KOPT-K1 (cell line): ENCODE results near the gene TBXAS1.

Experiments
- H3K27ac ChIP-seq: fragments of 200-600 bp; sonication (generic); 2 replicates; pipeline ENCODE4 v1.5.1; 2016; ENCODE audit warnings: antibody characterized with exemption, mild to moderate bottlenecking, low read depth, low read length; ENCODE audit not compliant: poor library complexity, severe bottlenecking
- H3K36me3 ChIP-seq: fragments of 200-600 bp; sonication (generic); 2 replicates; pipeline ENCODE4 v1.5.1; 2017; ENCODE audit warnings: antibody characterized with exemption, mild to moderate bottlenecking, low read length, moderate library complexity; ENCODE audit not compliant: insufficient read depth
- H3K9me3 ChIP-seq: fragments of 200-600 bp; sonication (generic); 2 replicates; pipeline ENCODE4 v1.5.1; 2017; ENCODE audit warnings: antibody characterized with exemption, low read length, mild to moderate bottlenecking; ENCODE audit not compliant: insufficient read depth, poor library complexity, severe bottlenecking

TBXAS1 gene

DNA sequence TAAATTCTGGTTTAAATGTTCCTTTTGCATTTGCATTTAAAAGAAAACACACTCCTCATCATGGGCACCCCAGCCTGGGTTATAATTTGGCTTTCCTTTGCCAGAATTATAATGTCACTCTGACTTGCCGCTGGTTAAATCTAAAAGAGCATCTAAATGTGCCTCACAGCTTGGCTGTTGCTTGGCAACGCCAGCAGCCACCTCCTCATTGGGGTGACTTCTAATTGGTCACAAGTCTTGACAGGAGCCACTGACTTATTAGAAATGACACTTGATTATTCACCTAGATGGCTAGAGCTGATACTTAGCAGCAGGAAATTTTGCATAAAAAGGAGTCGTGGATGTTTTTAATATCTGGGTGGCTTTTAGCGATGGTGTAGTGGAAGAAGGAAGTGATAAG is 114.3 kb downstream of the TBXAS1 start:
- H3K36me3 ChIP-seq: no peaks in the 10 kb centered on the region
- peaks cover 7% of the 10 kb centered on the region for H3K9me3 ChIP-seq
- H3K27ac ChIP-seq: no peak overlapping the region

- H3K9me3 ChIP-seq: peaks cover 7% of the 10 kb centered on the region
- no peak overlapping the region for H3K27ac ChIP-seq
- H3K36me3 ChIP-seq: no peaks in the 10 kb centered on the region
Measured at GRCh38 chr7:139944248-139944647, 115.2 kb downstream of the TBXAS1 start.

DNA sequence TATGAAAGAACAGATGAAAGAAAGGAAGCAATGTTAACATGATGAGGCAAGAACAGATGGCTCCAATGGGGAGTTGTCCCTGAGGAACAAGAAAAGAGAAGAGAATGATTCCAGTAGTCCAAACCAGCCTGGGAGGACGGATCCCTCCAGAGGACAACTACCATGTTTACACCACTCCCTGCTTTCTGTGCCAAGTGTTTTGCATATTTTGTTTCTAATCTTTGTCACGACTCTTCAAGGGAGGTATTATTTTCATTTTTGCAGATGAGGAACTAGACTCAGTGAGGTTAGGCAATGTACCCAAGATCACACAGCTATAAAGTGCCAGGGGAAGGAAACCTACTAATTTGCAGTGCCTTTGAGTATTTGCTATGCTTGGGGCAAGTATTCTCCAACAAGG is 117.5 kb downstream of the TBXAS1 start:
- Histone ChIP-seq H3K27ac (no peak overlapping the region), H3K9me3 (peaks cover 7% of the 10 kb centered on the region), H3K36me3 (no peaks in the 10 kb centered on the region)

DNA sequence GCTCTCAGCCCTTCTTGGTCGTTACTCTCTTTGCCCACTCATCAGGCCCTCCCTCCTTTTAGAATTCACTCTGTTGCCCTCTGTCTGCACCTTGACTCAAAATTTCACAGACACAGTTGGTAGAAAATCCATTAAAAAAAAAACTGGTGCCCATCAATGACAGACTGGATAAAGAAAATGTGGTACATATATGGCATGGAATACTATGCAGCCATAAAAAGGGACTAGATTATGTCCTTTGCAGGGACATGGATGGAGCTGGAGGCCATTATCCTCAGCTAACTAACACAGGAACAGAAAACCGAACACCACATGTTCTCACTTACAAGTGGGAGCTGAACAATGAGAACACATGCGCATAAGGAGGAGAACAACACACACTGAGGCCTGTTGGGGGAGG is 118.0 kb downstream of the TBXAS1 start:
- Histone ChIP-seq H3K36me3 (no peaks in the 10 kb centered on the region), H3K27ac (no peak overlapping the region), H3K9me3 (peaks cover 7% of the 10 kb centered on the region)

DNA sequence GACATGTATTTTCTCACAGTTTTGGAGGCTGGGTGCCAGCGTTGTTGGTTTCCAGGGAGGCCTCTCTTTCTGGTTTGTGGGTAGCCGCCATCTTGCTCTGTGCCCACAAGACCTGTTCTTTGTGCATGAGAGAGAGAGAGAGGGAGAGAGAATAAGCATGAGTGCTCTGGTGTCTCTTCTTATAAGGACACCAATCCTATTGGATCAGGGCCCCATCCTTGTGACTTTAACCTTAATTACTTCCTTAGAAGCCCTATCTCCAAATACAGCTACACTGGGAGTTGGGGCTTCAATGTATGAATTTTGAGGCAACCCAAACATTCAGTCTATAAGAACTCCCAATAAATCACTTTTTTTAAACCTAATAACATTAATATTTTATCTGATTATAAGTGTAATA is 119.1 kb downstream of the TBXAS1 start:
- no peaks in the 10 kb centered on the region for H3K36me3 ChIP-seq
- peaks cover 7% of the 10 kb centered on the region for H3K9me3 ChIP-seq
- no peak overlapping the region for H3K27ac ChIP-seq

GRCh38 chr7:139948587-139949335 is 119.7 kb downstream of the TBXAS1 start:
- Histone ChIP-seq H3K27ac (no peak overlapping the region), H3K9me3 (peaks cover 7% of the 10 kb centered on the region), H3K36me3 (no peaks in the 10 kb centered on the region)

- Histone ChIP-seq H3K36me3 (no peaks in the 10 kb centered on the region), H3K27ac (no peak overlapping the region), H3K9me3 (peaks cover 7% of the 10 kb centered on the region)
Measured at GRCh38 chr7:139949629-139950028, 120.6 kb downstream of the TBXAS1 start.

DNA sequence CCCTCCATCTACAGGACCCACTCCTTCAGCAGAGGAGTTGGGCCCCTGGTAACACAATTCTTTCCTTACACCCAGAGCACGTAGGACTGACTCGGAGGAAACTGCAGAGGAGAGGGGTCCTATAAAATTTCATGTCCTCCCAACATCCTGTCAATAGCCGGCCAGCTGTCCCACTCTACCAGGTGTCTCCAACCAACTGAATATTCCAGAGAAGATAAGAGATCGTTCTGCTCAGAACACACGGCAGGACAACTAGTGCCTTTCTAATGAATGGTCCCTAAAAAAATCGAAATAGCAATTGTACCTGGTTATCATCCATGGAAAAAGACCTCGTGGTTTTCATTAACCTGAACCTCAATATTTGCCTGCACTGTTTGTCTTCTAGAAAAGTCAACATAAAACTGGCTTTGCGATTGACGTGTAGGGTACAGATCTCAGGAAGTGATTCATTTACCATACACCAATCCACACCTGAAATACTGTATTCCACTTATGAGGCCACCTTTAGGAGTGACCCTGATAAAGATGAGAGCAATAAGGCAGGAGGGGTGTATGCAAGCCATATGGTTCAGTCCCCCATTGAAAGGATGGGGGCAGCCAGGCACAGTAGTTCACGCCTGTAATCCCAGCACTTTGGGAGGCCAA is 121.9 kb downstream of the TBXAS1 start:
- Histone ChIP-seq H3K9me3 (no peaks in the 10 kb centered on the region), H3K27ac (no peak overlapping the region), H3K36me3 (no peaks in the 10 kb centered on the region)

DNA sequence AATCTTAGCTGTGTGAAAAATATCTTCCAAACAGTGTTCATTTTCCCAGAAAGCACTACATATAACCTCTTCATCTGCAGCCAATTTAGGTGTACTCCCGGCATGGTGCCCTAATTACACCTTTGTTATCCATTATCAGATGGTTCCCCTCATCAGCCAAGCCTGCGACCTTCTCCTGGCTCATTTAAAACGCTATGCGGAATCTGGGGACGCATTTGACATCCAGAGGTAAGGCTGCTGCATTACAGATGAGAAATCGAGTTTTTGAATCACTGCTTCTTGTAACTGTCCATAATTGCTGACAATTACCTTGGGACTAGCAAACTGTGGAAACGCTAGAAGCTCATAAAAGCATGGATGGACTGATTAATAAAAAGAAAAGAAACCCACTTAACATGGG is 124.2 kb downstream of the TBXAS1 start:
- Histone ChIP-seq H3K27ac (no peak overlapping the region), H3K9me3 (no peaks in the 10 kb centered on the region), H3K36me3 (no peaks in the 10 kb centered on the region)

DNA sequence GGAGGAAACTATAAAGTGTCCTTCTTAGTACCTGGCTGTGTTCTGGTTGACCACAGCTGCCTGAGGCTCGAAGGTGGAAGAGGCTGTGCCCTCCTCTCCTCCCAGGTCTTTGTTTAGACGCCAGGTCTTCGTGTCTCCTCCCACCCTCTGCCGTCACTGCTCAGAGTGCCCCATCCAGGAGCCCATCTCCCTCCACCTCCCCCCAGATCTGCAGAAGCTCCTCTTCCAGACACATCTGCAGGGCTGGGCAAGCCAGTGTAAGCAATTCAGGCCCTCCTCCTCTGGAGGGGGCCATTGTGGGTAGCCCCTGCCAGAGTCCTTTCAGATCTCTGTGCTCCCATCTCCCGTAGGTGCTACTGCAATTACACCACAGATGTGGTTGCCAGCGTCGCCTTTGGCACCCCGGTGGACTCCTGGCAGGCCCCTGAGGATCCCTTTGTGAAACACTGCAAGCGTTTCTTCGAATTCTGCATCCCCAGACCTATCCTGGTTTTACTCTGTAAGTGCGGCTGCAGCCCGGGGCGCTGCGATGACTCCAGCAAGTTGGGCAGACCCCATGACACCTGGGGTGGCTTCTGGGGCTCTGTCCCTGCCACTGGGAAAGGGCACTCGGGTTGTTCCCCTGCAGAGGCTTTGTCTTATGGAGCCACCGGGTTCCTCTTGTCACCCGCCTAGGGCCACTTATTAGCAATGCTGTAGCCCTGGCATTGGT is 126.2 kb downstream of the TBXAS1 start:
- Histone ChIP-seq H3K27ac (no peak overlapping the region), H3K36me3 (no peaks in the 10 kb centered on the region)

GRCh38 chr7:139958599-139959284 is 129.7 kb downstream of the TBXAS1 start:
- Histone ChIP-seq H3K9me3 (no peaks in the 10 kb centered on the region), H3K27ac (no peak overlapping the region), H3K36me3 (no peaks in the 10 kb centered on the region)

More for the DNA sequence above, 126.2 kb downstream of the TBXAS1 start:
- H3K9me3 ChIP-seq: no peaks in the 10 kb centered on the region

DNA sequence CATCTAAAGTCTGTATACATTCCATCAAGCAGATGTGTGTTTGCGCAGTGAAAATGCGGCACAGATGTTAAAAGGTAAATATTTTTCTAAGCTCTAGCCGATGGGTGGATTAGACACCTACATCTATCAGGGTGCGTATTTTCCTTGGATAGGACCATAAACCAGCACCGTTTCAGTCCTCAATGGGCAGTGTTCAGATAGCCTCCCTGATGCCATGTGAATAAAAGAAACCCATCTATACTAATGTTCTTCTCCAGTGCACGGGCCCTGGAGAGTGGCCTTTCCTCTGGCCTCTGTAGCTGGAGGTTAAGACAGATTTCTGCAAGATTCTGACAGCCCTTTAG is 130.2 kb downstream of the TBXAS1 start:
- H3K9me3 ChIP-seq: no peaks in the 10 kb centered on the region
- H3K27ac ChIP-seq: no peak overlapping the region
- no peaks in the 10 kb centered on the region for H3K36me3 ChIP-seq

DNA sequence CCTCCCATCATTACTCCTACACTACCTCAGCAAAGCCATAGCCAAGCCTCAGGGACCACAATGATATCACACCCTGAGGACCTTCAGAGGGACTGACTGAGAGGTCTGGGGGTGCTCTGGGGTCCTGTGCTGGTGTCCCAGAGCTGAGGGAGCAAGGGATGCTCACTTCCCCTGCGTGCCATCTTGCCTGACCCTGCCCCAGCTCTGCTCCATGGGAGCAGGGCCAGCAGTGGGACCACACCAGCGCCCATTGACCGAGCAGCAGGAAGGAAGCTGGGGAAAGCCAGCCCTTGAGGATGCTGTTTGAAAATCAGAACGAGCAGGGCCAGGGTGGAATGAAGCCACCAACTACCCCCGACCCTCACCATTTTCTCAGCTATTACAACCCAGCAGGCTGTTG is 130.7 kb downstream of the TBXAS1 start:
- no peak overlapping the region for H3K27ac ChIP-seq
- H3K9me3 ChIP-seq: no peaks in the 10 kb centered on the region
- no peaks in the 10 kb centered on the region for H3K36me3 ChIP-seq

DNA sequence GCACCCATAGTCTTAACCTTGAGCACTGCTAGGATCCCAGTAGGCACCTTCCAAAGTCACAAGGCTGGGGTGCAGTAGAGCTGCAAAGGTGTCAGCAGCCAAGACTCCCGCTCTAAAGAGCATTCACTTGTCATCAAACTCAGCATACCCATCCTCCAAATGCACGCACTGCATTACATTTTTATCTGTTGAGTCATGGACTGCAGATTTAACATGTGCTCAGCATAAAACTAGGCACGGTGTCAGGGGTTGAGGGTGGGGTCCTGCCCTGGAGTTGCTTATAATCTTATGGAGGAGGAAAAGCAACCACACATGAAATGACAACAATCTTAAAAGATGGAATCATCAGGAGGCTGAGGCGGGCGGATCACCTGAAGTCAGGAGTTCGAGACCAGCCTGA is 131.1 kb downstream of the TBXAS1 start:
- Histone ChIP-seq H3K9me3 (no peaks in the 10 kb centered on the region), H3K36me3 (no peaks in the 10 kb centered on the region), H3K27ac (no peak overlapping the region)

GRCh38 chr7:139965942-139966628 is 137.0 kb downstream of the TBXAS1 start:
- Histone ChIP-seq H3K9me3 (no peaks in the 10 kb centered on the region), H3K27ac (no peak overlapping the region), H3K36me3 (no peaks in the 10 kb centered on the region)
